COLO829 (cell line): ENCODE measurements around the gene FMN1.
A peak's percentile ranks its signal among the peaks of the same experiment; 100 is the strongest.

Experiments
- DNase-seq: peaks from one replicate; pipeline ENCODE4 v3.0.0; 2012; ENCODE audit warnings: low spot score

Gene FMN1

GRCh38 chr15:33154351-33155166 lies 40.0 kb downstream of the FMN1 start:
- peak; percentile 80 for DNase-seq

- no peak for DNase-seq
Observed at GRCh38 chr15:33153548-33153947, 41.0 kb downstream of the FMN1 start.

- no peak for DNase-seq
Observed at GRCh38 chr15:33152502-33153109, 41.9 kb downstream of the FMN1 start.

GRCh38 chr15:33150971-33151370 lies 43.5 kb downstream of the FMN1 start:
- DNase-seq = no peak

- no peak for DNase-seq
Observed at GRCh38 chr15:33150431-33150941, 44.0 kb downstream of the FMN1 start.

- no peak for DNase-seq
Observed at GRCh38 chr15:33149919-33150318, 44.6 kb downstream of the FMN1 start.

GRCh38 chr15:33148129-33148751 lies 46.3 kb downstream of the FMN1 start:
- no peak for DNase-seq

GRCh38 chr15:33146051-33146450 lies 48.5 kb downstream of the FMN1 start:
- no peak for DNase-seq

- DNase-seq = peak; percentile 28
Observed at GRCh38 chr15:33145447-33145846, 49.1 kb downstream of the FMN1 start.

- no peak for DNase-seq
Observed at GRCh38 chr15:33142708-33143107, 51.8 kb downstream of the FMN1 start.

GRCh38 chr15:33138000-33138399 lies 56.5 kb downstream of the FMN1 start:
- DNase-seq = no peak

GRCh38 chr15:33137101-33137500 lies 57.4 kb downstream of the FMN1 start:
- DNase-seq = no peak

GRCh38 chr15:33136353-33136752 lies 58.2 kb downstream of the FMN1 start:
- DNase-seq = no peak

GRCh38 chr15:33135355-33135781 lies 59.1 kb downstream of the FMN1 start:
- DNase-seq = peak; percentile 26

- DNase-seq = peak; percentile 48
Observed at GRCh38 chr15:33132722-33133345, 61.7 kb downstream of the FMN1 start.

GRCh38 chr15:33132233-33132580 lies 62.3 kb downstream of the FMN1 start:
- no peak for DNase-seq

- DNase-seq = no peak
Observed at GRCh38 chr15:33131552-33132232, 62.8 kb downstream of the FMN1 start.

GRCh38 chr15:33126559-33127290 lies 67.8 kb downstream of the FMN1 start:
- peak; percentile 85 for DNase-seq

GRCh38 chr15:33125894-33126537 lies 68.5 kb downstream of the FMN1 start:
- no peak for DNase-seq

GRCh38 chr15:33124811-33125210 lies 69.7 kb downstream of the FMN1 start:
- DNase-seq = no peak

GRCh38 chr15:33124279-33124678 lies 70.2 kb downstream of the FMN1 start:
- DNase-seq = no peak
